Ovary (tissue), 9 donors: ENCODE results near the gene AP2A2. TPM values are rescaled to one million over a fixed set of nuclear protein-coding genes. Genes with fewer than 3 reads are reported as not detected.

Source experiments
- DNase-seq, 5 donors: peaks; one replicate each; pipeline ENCODE4 v3.0.0-alpha.2; 2019 to 2020
- H3K27ac ChIP-seq, 2 donors: fragments of 200-600 bp; one replicate each; pipeline versions ENCODE4 v1.5.1 to v1.8.0; 2019 to 2022
- H3K27me3 ChIP-seq: fragments of 200-600 bp; one replicate; pipeline ENCODE4 v1.8.0; 2022
- H3K36me3 ChIP-seq: fragments of 200-600 bp; sonication (generic); one replicate; pipeline ENCODE4 v1.5.1; 2019
- H3K4me1 ChIP-seq: one replicate; pipeline ENCODE4 v1.8.1; 2013; ENCODE audit warnings: mild to moderate bottlenecking, moderate library complexity; ENCODE audit not compliant: insufficient read depth
- H3K4me3 ChIP-seq: fragments of 200-600 bp; sonication (generic); one replicate; pipeline ENCODE4 v1.5.1; 2017
- H3K9me3 ChIP-seq, 2 donors: fragments of 200-600 bp in 1 of 2; sonication (generic) in 1 of 2; one replicate each; pipeline versions ENCODE4 v1.5.1 to v1.8.1; 2013 to 2019; ENCODE audit warnings: mild to moderate bottlenecking in 1 of 2, moderate library complexity in 1 of 2
- CTCF ChIP-seq, 3 donors: fragments of 450-650 bp in 2 of 3; fragments of 200-600 bp in 1 of 3; IDR thresholded peaks; one replicate each; pipeline versions ENCODE4 v1.5.1 to v1.8.0; 2016 to 2022; ENCODE audit warnings: antibody characterized with exemption in 3 of 3, mild to moderate bottlenecking in 1 of 3
- EP300 ChIP-seq: sonication (generic); formaldehyde crosslinking; IDR thresholded peaks from one replicate; pipeline ENCODE4 v1.6.1; 2017; ENCODE audit warnings: antibody characterized with exemption
- POLR2A ChIP-seq: fragments of 450-650 bp; IDR thresholded peaks from one replicate; pipeline ENCODE4 v1.6.1; 2017; ENCODE audit warnings: antibody characterized with exemption, mild to moderate bottlenecking, moderate library complexity
- WGBS, 3 donors: extraction: QIAGEN DNeasy Blood & Tissue Kit in 1 of 3; methylation state at CpG; one replicate each; pipeline versions ENCODE4 v1.1.5 to v1.1.7; 2013 to 2017; 5-methylcytosine and 5-hydroxymethylcytosine counted together
- intact Hi-C, 4 donors: fragments of 100-400 bp; cut with DNase I; formaldehyde crosslinking; loops; one replicate each; pipeline versions ENCODE4 v1.11.0 to v1.15.1; 2022 to 2023
- polyA plus RNA-seq, 2 donors: library from polyadenylated mRNA; stranded (reverse); fragments of 200-250 nt in 1 of 2; fragments of 350-450 nt in 1 of 2; fragmentation: Illumina TruSeq in 1 of 2; extraction: RNeasy Lipid Tissue Mini Kit (QIAGEN cat#74804) in 1 of 2; gene quantifications; one replicate each; pipeline ENCODE4 v1.2.3, GENCODE V29; 2013 to 2014
- total RNA-seq, 7 donors: library from RNA; depleted of rRNA in 2 of 7; stranded (reverse); fragments of >200 nt in 2 of 7; fragmentation: NEBNext Ultra II Directional in 3 of 7; extraction: Animal tissue kit (Norgen Biotek cat#: 25700) in 3 of 7; gene quantifications; one replicate each; pipeline versions ENCODE4 v1.1.0 to v1.2.4, GENCODE V29; 2016 to 2023
- donor health status: DM: no; HTN: no; CAD: no; lungs with moderate emphysema.
- donor health status: DM: no; HTN: no; CAD: no.
- donor health status: Bipolar disorder and iron deficiency.
- donor health status: DM: yes; HTN: yes; CAD: no.
- donor health status: DM: no; HTN: no; CAD: no.
- donor health status: DM: yes; HTN: yes; CAD: no.

The AP2A2 gene
- total and polyA plus RNA-seq, 9 donors = 27.7 to 151 (median 54.0) TPM

DNA sequence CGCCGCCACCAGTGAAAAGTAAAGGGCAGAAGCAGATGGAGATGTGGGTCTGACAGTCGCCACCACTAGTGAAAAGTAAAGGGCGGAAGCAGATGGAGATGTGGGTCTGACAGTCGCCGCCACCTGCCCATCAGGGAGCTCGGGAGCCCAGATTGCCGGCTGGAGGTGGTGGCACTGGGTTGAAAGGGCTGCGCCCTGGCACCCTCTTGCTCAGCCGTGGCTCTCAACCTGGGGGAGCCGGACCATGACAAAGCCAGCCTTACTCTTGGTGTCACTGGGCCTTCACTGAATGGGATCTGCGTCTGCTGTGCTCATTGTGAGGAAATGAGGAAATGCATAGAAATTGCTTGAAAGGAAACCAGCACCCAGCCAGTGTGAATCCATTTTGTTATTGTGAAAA is 36.3 kb downstream of the AP2A2 start:
- Histone ChIP-seq H3K27me3 (no peaks in the 10 kb centered on the region), H3K36me3 (no peaks in the 10 kb centered on the region)
- DNase-seq = no peak

GRCh38 chr11:962688-963087 is 37.0 kb downstream of the AP2A2 start:
- no peak overlapping the region for H3K27ac ChIP-seq
- 92 to 95% (median 95%) methylated on average over 5 of the region's 5 CpGs for WGBS, 3 donors
- no peaks in the 10 kb centered on the region for H3K9me3 ChIP-seq
- no peak for TF ChIP-seq EP300
- TF ChIP-seq POLR2A = no peak
- no peak for TF ChIP-seq CTCF (IDR thresholded peaks at IDR 0.05)
- H3K4me1 ChIP-seq = peaks cover 1% of the 10 kb centered on the region
- no peaks in the 10 kb centered on the region for H3K27me3 ChIP-seq
- DNase-seq = no peak
- H3K4me3 ChIP-seq = no peak overlapping the region
- intact Hi-C loops = no loop called here
- H3K36me3 ChIP-seq = no peaks in the 10 kb centered on the region

More for the DNA sequence above, 36.3 kb downstream of the AP2A2 start:
- WGBS, 3 donors = 88 to 94% (median 94%) methylated on average over 12 of the region's 12 CpGs
- Histone ChIP-seq H3K4me1 (peaks cover 1% of the 10 kb centered on the region), H3K9me3 (no peaks in the 10 kb centered on the region), H3K4me3 (no peak overlapping the region), H3K27ac (no peak overlapping the region)
- TF ChIP-seq CTCF (IDR thresholded peaks at IDR 0.05) = no peak
- no peak for TF ChIP-seq POLR2A
- no peak for TF ChIP-seq EP300
- intact Hi-C loops = no loop called here

DNA sequence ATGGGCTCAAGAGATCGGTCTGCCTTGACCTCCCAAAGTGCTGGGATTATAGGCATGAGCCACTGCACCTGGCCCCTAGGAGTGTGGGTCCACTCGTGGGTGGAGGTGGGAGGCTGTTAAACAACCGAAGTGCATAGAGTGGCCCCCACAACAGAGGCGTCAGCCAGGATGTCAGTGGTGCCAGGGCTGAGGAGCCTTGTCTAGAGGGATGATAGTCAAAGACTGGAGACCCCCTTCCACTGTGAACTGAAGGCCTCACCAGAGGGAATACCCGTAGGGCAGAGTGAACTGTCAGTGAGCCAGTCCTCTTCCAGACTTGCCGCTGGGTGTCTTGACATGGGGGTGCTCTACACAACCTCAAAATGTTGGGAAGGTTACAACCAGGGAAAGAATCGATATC is 38.2 kb downstream of the AP2A2 start:
- intact Hi-C loops = no loop called here
- Histone ChIP-seq H3K4me1 (peaks cover 1% of the 10 kb centered on the region), H3K27ac (no peak overlapping the region), H3K36me3 (no peaks in the 10 kb centered on the region), H3K27me3 (no peaks in the 10 kb centered on the region), H3K9me3 (no peaks in the 10 kb centered on the region), H3K4me3 (no peak overlapping the region)
- TF ChIP-seq CTCF (IDR thresholded peaks at IDR 0.05) (no peak), EP300 (no peak), POLR2A (no peak)
- DNase-seq = no peak
- 92 to 94% (median 94%) methylated on average over 7 of the region's 7 CpGs for WGBS, 3 donors

GRCh38 chr11:965206-965775 is 39.6 kb downstream of the AP2A2 start:
- no peak for DNase-seq
- Histone ChIP-seq H3K4me1 (peaks cover 1% of the 10 kb centered on the region), H3K9me3 (no peaks in the 10 kb centered on the region), H3K36me3 (no peaks in the 10 kb centered on the region), H3K27ac (no peak overlapping the region), H3K27me3 (no peaks in the 10 kb centered on the region), H3K4me3 (no peak overlapping the region)
- 85 to 92% (median 89%) methylated on average over 13 of the region's 13 CpGs for WGBS, 3 donors
- intact Hi-C loops = no loop called here
- TF ChIP-seq CTCF (IDR thresholded peaks at IDR 0.05) = no peak
- TF ChIP-seq EP300 = no peak
- no peak for TF ChIP-seq POLR2A
